Stomach (tissue), 9 donors: ENCODE results near the gene TENT4B. TPM values are rescaled to one million over a fixed set of nuclear protein-coding genes. Genes with fewer than 3 reads are reported as not detected.

Source experiments
- DNase-seq, 2 donors: peaks; one replicate each; pipeline versions ENCODE4 v3.0.0 to v3.0.0-alpha.2; 2013 to 2019
- H3K27ac ChIP-seq, 5 donors: fragments of 200-600 bp in 4 of 5; sonication (generic) in 4 of 5; one replicate each; pipeline ENCODE4 v1.5.1; 2013 to 2019; ENCODE audit warnings: mild to moderate bottlenecking in 1 of 5, moderate library complexity in 1 of 5
- H3K27me3 ChIP-seq, 3 donors: fragments of 200-600 bp; sonication (generic); one replicate each; pipeline ENCODE4 v1.5.1; 2017 to 2019; ENCODE audit warnings: mixed run types in 1 of 3
- H3K36me3 ChIP-seq, 4 donors: fragments of 200-600 bp; sonication (generic); 1 replicate in 3 of 4; 2 replicates in 1 of 4; pipeline ENCODE4 v1.5.1; 2016 to 2019
- H3K4me1 ChIP-seq, 4 donors: fragments of 200-600 bp; sonication (generic); one replicate each; pipeline ENCODE4 v1.5.1; 2016 to 2019
- H3K4me3 ChIP-seq, 4 donors: fragments of 200-600 bp; sonication (generic) in 3 of 4; one replicate each; pipeline ENCODE4 v1.5.1; 2016 to 2019; ENCODE audit warnings: mild to moderate bottlenecking in 1 of 4
- H3K9me3 ChIP-seq, 4 donors: fragments of 200-600 bp; sonication (generic); one replicate each; pipeline ENCODE4 v1.5.1; 2016 to 2019
- EP300 ChIP-seq: sonication (generic); formaldehyde crosslinking; IDR thresholded peaks from one replicate; pipeline ENCODE4 v1.6.1; 2017; ENCODE audit warnings: antibody characterized with exemption
- POLR2A ChIP-seq, 4 donors: fragments of 450-650 bp; IDR thresholded peaks; one replicate each; pipeline ENCODE4 v1.6.1; 2016; ENCODE audit warnings: antibody characterized with exemption in 4 of 4, control low read depth in 2 of 4, mild to moderate bottlenecking in 1 of 4, moderate library complexity in 1 of 4
- POLR2AphosphoS5 ChIP-seq, 3 donors: sonication (generic); formaldehyde crosslinking; IDR thresholded peaks; one replicate each; pipeline ENCODE4 v1.6.1; 2016; ENCODE audit warnings: antibody characterized with exemption in 3 of 3
- WGBS, 5 donors: extraction: QIAGEN DNeasy Blood & Tissue Kit in 3 of 5; methylation state at CpG; one replicate each; pipeline versions ENCODE4 v1.1.5 to v1.1.7; 2013 to 2018; 5-methylcytosine and 5-hydroxymethylcytosine counted together
- intact Hi-C: fragments of 100-400 bp; cut with DNase I; formaldehyde crosslinking; loops from one replicate; pipeline ENCODE4 v1.15.1; 2023; ENCODE audit warnings: low total_unique reads
- polyA plus RNA-seq, 3 donors: library from polyadenylated mRNA; stranded (reverse); fragments of 200-250 nt; gene quantifications; one replicate each; pipeline ENCODE4 v1.2.3, GENCODE V29; 2013
- total RNA-seq, 5 donors: library from RNA; depleted of rRNA; stranded (reverse); fragments of >200 nt; gene quantifications; one replicate each; pipeline versions ENCODE4 v1.1.0 to v1.2.3, GENCODE V29; 2014 to 2016
- TF ChIP-seq, protein P1 (sequence below), 7 experiments: fragments of 450-650 bp in 4 of 7; fragments of 200-600 bp in 3 of 7; sonication (generic) in 3 of 7; IDR thresholded peaks; one replicate each; pipeline ENCODE4 v1.5.1; 2016 to 2019; ENCODE audit warnings: antibody characterized with exemption in 7 of 7, control low read depth in 2 of 7, mild to moderate bottlenecking in 1 of 7
- donor health status: healthy with polysubstance abuse.
- donor health status: Bipolar disorder and iron deficiency.
- donor health status: healthy.

Gene TENT4B
- total and polyA plus RNA-seq, 8 donors, result 2.4 to 24.1 (median 8.3) TPM

DNA sequence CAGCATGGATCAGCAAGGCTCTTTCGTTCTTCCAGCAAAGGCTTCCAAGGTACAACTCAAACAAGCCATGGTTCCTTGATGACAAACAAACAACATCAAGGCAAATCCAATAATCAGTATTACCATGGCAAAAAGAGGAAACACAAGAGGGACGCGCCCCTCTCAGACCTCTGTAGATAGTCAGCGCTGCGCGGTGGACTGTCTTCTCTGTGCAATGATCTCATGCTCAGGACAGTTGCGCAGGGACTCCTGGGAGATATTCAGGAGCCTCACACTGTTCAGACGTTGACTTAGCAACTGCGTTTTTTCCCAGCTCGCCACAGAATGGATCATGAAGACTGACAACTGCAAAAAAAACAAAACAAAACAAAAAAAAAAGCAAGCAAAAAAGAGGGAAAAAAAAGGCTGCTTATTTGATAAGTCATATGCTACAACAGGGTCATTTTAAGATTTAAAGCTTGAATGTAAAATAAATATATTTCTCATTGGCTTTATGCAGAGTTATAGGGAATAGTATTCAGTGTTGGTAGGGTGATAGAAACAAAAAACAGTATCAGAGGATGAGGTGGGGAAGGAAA lies 76.1 kb downstream of the TENT4B start:
- intact Hi-C loops, result no loop called here
- H3K4me1 ChIP-seq, result peaks cover 0 to 4% (median 0%) of the 10 kb centered on the region in 4 donors
- peaks cover 20 to 55% (median 52%) of the 10 kb centered on the region in 4 donors for H3K36me3 ChIP-seq
- no peak overlapping the region for H3K27ac ChIP-seq
- DNase-seq, result no peak
- no peaks in the 10 kb centered on the region for H3K9me3 ChIP-seq
- TF ChIP-seq, protein P1, sequence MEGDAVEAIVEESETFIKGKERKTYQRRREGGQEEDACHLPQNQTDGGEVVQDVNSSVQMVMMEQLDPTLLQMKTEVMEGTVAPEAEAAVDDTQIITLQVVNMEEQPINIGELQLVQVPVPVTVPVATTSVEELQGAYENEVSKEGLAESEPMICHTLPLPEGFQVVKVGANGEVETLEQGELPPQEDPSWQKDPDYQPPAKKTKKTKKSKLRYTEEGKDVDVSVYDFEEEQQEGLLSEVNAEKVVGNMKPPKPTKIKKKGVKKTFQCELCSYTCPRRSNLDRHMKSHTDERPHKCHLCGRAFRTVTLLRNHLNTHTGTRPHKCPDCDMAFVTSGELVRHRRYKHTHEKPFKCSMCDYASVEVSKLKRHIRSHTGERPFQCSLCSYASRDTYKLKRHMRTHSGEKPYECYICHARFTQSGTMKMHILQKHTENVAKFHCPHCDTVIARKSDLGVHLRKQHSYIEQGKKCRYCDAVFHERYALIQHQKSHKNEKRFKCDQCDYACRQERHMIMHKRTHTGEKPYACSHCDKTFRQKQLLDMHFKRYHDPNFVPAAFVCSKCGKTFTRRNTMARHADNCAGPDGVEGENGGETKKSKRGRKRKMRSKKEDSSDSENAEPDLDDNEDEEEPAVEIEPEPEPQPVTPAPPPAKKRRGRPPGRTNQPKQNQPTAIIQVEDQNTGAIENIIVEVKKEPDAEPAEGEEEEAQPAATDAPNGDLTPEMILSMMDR (IDR thresholded peaks at IDR 0.05), result no peak
- TF ChIP-seq POLR2AphosphoS5 (IDR thresholded peaks at IDR 0.05), result no peak
- no peak for TF ChIP-seq EP300
- TF ChIP-seq POLR2A (IDR thresholded peaks at IDR 0.05), result no peak
- no peaks in the 10 kb centered on the region for H3K27me3 ChIP-seq
- no peak overlapping the region for H3K4me3 ChIP-seq
- WGBS, 5 donors, result 89 to 93% (median 92%) methylated on average over 10 of the region's 10 CpGs

DNA sequence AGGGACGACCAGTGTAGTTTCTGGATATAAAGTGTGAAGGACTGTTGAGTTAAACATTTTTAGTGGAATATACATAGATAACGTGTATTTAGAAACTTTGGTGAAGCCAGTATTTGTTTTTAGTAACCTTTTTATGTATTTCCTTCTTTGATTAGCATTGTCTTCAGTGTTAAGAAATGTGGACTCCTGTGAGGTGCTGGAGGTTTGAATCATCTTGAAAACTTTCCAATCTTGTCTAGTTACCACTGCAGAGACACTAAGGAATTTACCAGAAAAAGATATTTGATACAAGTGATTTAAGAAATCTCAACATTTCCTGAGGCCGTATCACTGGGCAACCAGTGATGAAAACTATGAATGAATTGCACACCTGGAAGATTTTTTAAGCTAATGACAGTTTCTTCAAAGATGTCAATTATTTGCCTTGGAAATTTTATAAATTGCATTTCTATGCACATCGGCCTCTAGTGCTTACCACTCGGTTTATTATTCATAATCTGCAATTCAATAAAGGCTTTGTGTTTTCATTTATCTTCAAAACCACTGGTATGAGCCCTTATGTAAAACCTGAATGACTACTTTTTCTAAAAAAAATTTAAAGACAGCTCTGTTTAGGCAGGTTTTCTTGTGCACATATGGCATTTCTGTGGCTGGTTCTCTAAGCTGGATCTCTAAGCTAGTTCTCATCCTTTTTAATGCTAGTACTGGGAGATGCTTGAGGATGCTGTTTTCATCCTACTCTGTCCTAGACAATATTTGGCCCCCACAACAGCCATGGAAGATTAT lies 81.9 kb downstream of the TENT4B start:
- Histone ChIP-seq H3K4me3 (no peak overlapping the region), H3K4me1 (peaks cover 0 to 9% (median 3%) of the 10 kb centered on the region in 4 donors), H3K9me3 (no peaks in the 10 kb centered on the region), H3K27ac (no peak overlapping the region), H3K36me3 (no peaks in the 10 kb centered on the region), H3K27me3 (no peaks in the 10 kb centered on the region)
- no peak for TF ChIP-seq POLR2A (IDR thresholded peaks at IDR 0.05)
- TF ChIP-seq EP300, result no peak
- TF ChIP-seq POLR2AphosphoS5 (IDR thresholded peaks at IDR 0.05), result no peak
- TF ChIP-seq, protein P1 (IDR thresholded peaks at IDR 0.05), result no peak
- 36 to 57% (median 49%) methylated on average over 5 of the region's 5 CpGs for WGBS, 5 donors
- intact Hi-C loops, result no loop called here
- DNase-seq, result no peak

DNA sequence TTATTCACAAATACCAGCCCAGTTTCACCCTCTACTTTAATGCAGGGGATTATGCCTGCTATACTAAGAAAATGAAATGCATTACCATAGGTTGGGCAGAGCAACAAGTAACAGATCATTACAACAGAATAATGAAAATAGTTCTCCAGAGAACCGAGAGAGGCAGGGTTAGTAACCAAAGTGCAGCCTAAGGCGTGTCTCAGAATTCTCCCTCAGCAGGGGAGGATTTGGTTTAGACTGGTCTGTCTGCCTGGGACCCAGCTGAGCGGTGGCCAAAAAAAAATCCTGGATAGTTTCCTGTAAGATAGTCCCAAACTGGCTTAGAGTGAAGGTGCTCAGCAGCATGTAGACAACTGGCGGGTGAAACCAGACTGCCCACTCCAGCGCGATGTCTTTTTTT lies 82.5 kb downstream of the TENT4B start:
- WGBS, 5 donors, result 50 to 62% (median 58%) methylated on average over 6 of the region's 6 CpGs
- Histone ChIP-seq H3K27ac (no peak overlapping the region), H3K4me3 (no peak overlapping the region), H3K4me1 (peaks cover 0 to 9% (median 3%) of the 10 kb centered on the region in 4 donors), H3K9me3 (no peaks in the 10 kb centered on the region), H3K36me3 (no peaks in the 10 kb centered on the region), H3K27me3 (no peaks in the 10 kb centered on the region)
- TF ChIP-seq POLR2A (IDR thresholded peaks at IDR 0.05) (no peak), EP300 (no peak), POLR2AphosphoS5 (IDR thresholded peaks at IDR 0.05) (no peak)
- TF ChIP-seq, protein P1 (IDR thresholded peaks at IDR 0.05), result no peak
- DNase-seq, result no peak
- intact Hi-C loops, result no loop called here

DNA sequence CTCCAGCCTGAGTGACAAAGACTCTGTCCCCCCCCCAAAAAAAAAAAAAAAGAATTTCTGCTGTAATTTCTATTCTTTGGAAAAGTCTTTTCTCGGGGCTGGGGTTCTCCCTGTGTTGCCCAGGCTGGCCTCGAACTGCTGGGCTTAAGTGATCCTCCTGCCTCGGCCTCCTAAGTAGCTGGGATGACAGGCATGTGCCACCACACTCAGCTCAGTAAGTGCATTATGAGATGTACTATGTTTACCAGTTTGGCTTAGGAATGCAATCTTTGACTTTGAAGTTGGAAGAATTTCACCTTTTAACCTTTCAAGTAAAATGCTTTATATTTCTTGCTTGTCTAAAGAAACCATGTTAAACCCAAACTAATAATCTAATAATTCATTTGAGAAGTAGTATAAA lies 85.2 kb downstream of the TENT4B start:
- 78 to 86% (median 82%) methylated on average over 3 of the region's 3 CpGs for whole genome bisulfite sequencing, 5 donors
- H3K4me3 ChIP-seq, result no peak overlapping the region
- intact Hi-C loops, result no loop called here
- H3K27ac ChIP-seq, result no peak overlapping the region
- no peaks in the 10 kb centered on the region for H3K36me3 ChIP-seq
- H3K9me3 ChIP-seq, result no peaks in the 10 kb centered on the region
- no peak for TF ChIP-seq EP300
- no peak for TF ChIP-seq POLR2A (IDR thresholded peaks at IDR 0.05)
- TF ChIP-seq, protein P1 (IDR thresholded peaks at IDR 0.05), result no peak
- TF ChIP-seq POLR2AphosphoS5 (IDR thresholded peaks at IDR 0.05), result no peak
- no peak for DNase-seq
- H3K4me1 ChIP-seq, result peaks cover 0 to 9% (median 3%) of the 10 kb centered on the region in 4 donors
- H3K27me3 ChIP-seq, result no peaks in the 10 kb centered on the region
